Suprapubic skin (tissue), 4 donors: ENCODE measurements around the gene LILRA5.

ENCODE experiments used
- EP300 ChIP-seq: sonication (generic); formaldehyde crosslinking; IDR thresholded peaks from one replicate; pipeline ENCODE4 v1.6.1; 2017; ENCODE audit warnings: antibody characterized with exemption
- POLR2A ChIP-seq, 2 donors: fragments of 450-650 bp; IDR thresholded peaks; one replicate each; pipeline ENCODE4 v1.6.1; 2017; ENCODE audit warnings: antibody characterized with exemption in 2 of 2, mild to moderate bottlenecking in 2 of 2, moderate library complexity in 2 of 2
- POLR2AphosphoS5 ChIP-seq, 3 donors: sonication (generic); formaldehyde crosslinking; IDR thresholded peaks; one replicate each; pipeline ENCODE4 v1.6.1; 2017; ENCODE audit warnings: antibody characterized with exemption in 3 of 3
- TF ChIP-seq, protein P1 (sequence below), 2 donors: fragments of 200-600 bp in 1 of 2; fragments of 450-650 bp in 1 of 2; sonication (generic) in 1 of 2; IDR thresholded peaks; one replicate each; pipeline ENCODE4 v1.5.1; 2016 to 2019; ENCODE audit warnings: antibody characterized with exemption in 2 of 2, mild to moderate bottlenecking in 1 of 2, moderate library complexity in 1 of 2

DNA sequence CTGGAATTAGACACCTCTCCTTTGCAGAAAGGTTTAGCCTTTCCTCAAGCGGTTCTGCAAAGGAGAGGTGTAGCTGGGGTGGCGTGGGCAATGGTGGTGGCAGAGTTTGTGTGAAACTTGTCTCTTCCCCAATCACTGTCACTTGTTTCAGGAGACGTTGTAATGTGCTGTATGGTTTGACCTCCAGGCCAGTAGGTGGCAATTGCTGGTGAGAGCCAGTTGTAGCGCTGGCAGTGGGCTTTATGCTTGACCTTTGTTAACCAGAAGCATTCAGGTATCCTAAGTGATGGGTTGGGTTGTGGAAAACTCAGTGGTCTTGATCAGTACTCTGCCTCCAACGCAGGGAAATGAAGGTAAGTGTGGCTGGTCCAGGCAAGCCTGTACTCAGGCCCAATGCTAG lies 12.7 kb upstream of the LILRA5 start:
- TF ChIP-seq POLR2A (IDR thresholded peaks at IDR 0.05) (no peak), EP300 (no peak), POLR2AphosphoS5 (IDR thresholded peaks at IDR 0.05) (no peak)
- TF ChIP-seq, protein P1, sequence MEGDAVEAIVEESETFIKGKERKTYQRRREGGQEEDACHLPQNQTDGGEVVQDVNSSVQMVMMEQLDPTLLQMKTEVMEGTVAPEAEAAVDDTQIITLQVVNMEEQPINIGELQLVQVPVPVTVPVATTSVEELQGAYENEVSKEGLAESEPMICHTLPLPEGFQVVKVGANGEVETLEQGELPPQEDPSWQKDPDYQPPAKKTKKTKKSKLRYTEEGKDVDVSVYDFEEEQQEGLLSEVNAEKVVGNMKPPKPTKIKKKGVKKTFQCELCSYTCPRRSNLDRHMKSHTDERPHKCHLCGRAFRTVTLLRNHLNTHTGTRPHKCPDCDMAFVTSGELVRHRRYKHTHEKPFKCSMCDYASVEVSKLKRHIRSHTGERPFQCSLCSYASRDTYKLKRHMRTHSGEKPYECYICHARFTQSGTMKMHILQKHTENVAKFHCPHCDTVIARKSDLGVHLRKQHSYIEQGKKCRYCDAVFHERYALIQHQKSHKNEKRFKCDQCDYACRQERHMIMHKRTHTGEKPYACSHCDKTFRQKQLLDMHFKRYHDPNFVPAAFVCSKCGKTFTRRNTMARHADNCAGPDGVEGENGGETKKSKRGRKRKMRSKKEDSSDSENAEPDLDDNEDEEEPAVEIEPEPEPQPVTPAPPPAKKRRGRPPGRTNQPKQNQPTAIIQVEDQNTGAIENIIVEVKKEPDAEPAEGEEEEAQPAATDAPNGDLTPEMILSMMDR (IDR thresholded peaks at IDR 0.05): no peak
